Tibial artery (tissue), 4 donors: ENCODE data around the gene C13orf42.

Experiments
- DNase-seq, 2 donors: peaks; one replicate each; pipeline ENCODE4 v3.0.0-alpha.2; 2019
- H3K27ac ChIP-seq, 2 donors: fragments of 200-600 bp; sonication (generic) in 1 of 2; 1 replicate in 1 of 2; 2 replicates in 1 of 2; pipeline ENCODE4 v1.5.1; 2018 to 2019; ENCODE audit warnings: mild to moderate bottlenecking in 1 of 2
- H3K27me3 ChIP-seq, 2 donors: fragments of 200-600 bp; sonication (generic) in 1 of 2; one replicate each; pipeline versions ENCODE4 v1.5.1 to v1.6.0; 2016 to 2019
- H3K36me3 ChIP-seq, 3 donors: fragments of 200-600 bp; sonication (generic) in 2 of 3; one replicate each; pipeline ENCODE4 v1.5.1; 2016 to 2019; ENCODE audit warnings: mild to moderate bottlenecking in 2 of 3
- H3K4me1 ChIP-seq, 4 donors: fragments of 200-600 bp; sonication (generic) in 2 of 4; 1 replicate in 3 of 4; 2 replicates in 1 of 4; pipeline ENCODE4 v1.5.1; 2016 to 2019
- H3K4me3 ChIP-seq, 2 donors: fragments of 200-600 bp; sonication (generic) in 1 of 2; 1 replicate in 1 of 2; 2 replicates in 1 of 2; pipeline ENCODE4 v1.5.1; 2018 to 2019; ENCODE audit warnings: mild to moderate bottlenecking in 2 of 2
- H3K9me3 ChIP-seq, 3 donors: fragments of 200-600 bp; sonication (generic) in 1 of 3; one replicate each; pipeline ENCODE4 v1.5.1; 2016 to 2019
- CTCF ChIP-seq, 2 experiments: fragments of 200-600 bp in 1 of 2; fragments of 450-650 bp in 1 of 2; IDR thresholded peaks; one replicate each; pipeline ENCODE4 v1.5.1; 2017 to 2019; ENCODE audit warnings: antibody characterized with exemption in 2 of 2, mild to moderate bottlenecking in 1 of 2, moderate library complexity in 1 of 2
- intact Hi-C: fragments of 100-400 bp; cut with DNase I; formaldehyde crosslinking; loops from one replicate; pipeline ENCODE4 v1.15.0; 2023; ENCODE audit warnings: low total_unique reads

Gene C13orf42

GRCh38 chr13:51064753-51065152, 46.3 kb downstream of the C13orf42 start:
- intact Hi-C loops, result loop anchor here (10.0 kb wide), 1 partner anchor 100 kb away; no protein-coding TSS in a partner anchor
- Histone ChIP-seq H3K4me3 (no peak overlapping the region), H3K9me3 (no peaks in the 10 kb centered on the region), H3K4me1 (no peaks in the 10 kb centered on the region), H3K27ac (no peak overlapping the region), H3K27me3 (peaks cover 0 to 12% of the 10 kb centered on the region in 2 donors), H3K36me3 (no peaks in the 10 kb centered on the region)
- no peak for TF ChIP-seq CTCF (IDR thresholded peaks at IDR 0.05)
- DNase-seq, result no peak

- Histone ChIP-seq H3K27me3 (peaks cover 0 to 12% of the 10 kb centered on the region in 2 donors), H3K4me3 (no peak overlapping the region), H3K9me3 (no peaks in the 10 kb centered on the region), H3K36me3 (no peaks in the 10 kb centered on the region), H3K4me1 (no peaks in the 10 kb centered on the region), H3K27ac (no peak overlapping the region)
- DNase-seq, result no peak
- TF ChIP-seq CTCF (IDR thresholded peaks at IDR 0.05), result no peak
- intact Hi-C loops, result loop anchor here (10.0 kb wide), 1 partner anchor 99 kb away; no protein-coding TSS in a partner anchor
Measured at GRCh38 chr13:51063909-51064308, 47.2 kb downstream of the C13orf42 start.

GRCh38 chr13:51058461-51059167, 52.5 kb downstream of the C13orf42 start:
- no peaks in the 10 kb centered on the region for H3K9me3 ChIP-seq
- no peak for DNase-seq
- no peaks in the 10 kb centered on the region for H3K4me1 ChIP-seq
- H3K27me3 ChIP-seq, result no peaks in the 10 kb centered on the region
- H3K36me3 ChIP-seq, result no peaks in the 10 kb centered on the region
- H3K27ac ChIP-seq, result no peak overlapping the region
- H3K4me3 ChIP-seq, result no peak overlapping the region
- intact Hi-C loops, result no loop called here
- TF ChIP-seq CTCF (IDR thresholded peaks at IDR 0.05), result no peak

- H3K27me3 ChIP-seq, result no peaks in the 10 kb centered on the region
- H3K9me3 ChIP-seq, result no peaks in the 10 kb centered on the region
- H3K27ac ChIP-seq, result no peak overlapping the region
- peaks cover 0 to 1% (median 0%) of the 10 kb centered on the region in 4 donors for H3K4me1 ChIP-seq
- H3K36me3 ChIP-seq, result no peaks in the 10 kb centered on the region
- intact Hi-C loops, result no loop called here
- no peak for DNase-seq
- no peak for TF ChIP-seq CTCF (IDR thresholded peaks at IDR 0.05)
- no peak overlapping the region for H3K4me3 ChIP-seq
Measured at GRCh38 chr13:51057906-51058305, 53.2 kb downstream of the C13orf42 start.

GRCh38 chr13:51057001-51057400, 54.1 kb downstream of the C13orf42 start:
- no peak overlapping the region for H3K4me3 ChIP-seq
- TF ChIP-seq CTCF (IDR thresholded peaks at IDR 0.05), result no peak
- H3K36me3 ChIP-seq, result no peaks in the 10 kb centered on the region
- no peak overlapping the region for H3K27ac ChIP-seq
- intact Hi-C loops, result no loop called here
- peaks cover 0 to 9% (median 0%) of the 10 kb centered on the region in 4 donors for H3K4me1 ChIP-seq
- no peaks in the 10 kb centered on the region for H3K9me3 ChIP-seq
- no peaks in the 10 kb centered on the region for H3K27me3 ChIP-seq
- DNase-seq, result no peak
